GM19455 (cell line): ENCODE results near the gene SNCAIP.
"Not testable (repeated sequence)": the region's sequence is repeated elsewhere in the genome, so short reads cannot be mapped to it uniquely, and the experiment has no call there.

Experiments used
- ATAC-seq: cut with Tn5 transposase; IDR thresholded peaks from one replicate; pipeline ENCODE4 v1.9.1; 2021; ENCODE audit not compliant: unreplicated experiment

The SNCAIP gene

GRCh38 chr5:122457178-122457826 lies 145.3 kb downstream of the SNCAIP start:
- ATAC-seq, result no peak

- ATAC-seq, result no peak
Measured at GRCh38 chr5:122458278-122458872, 146.3 kb downstream of the SNCAIP start.

GRCh38 chr5:122462486-122462885 lies 150.4 kb downstream of the SNCAIP start:
- ATAC-seq, result no peak

- no peak for ATAC-seq
Measured at GRCh38 chr5:122463221-122463620, 151.2 kb downstream of the SNCAIP start.

GRCh38 chr5:122464191-122464590 lies 152.2 kb downstream of the SNCAIP start:
- ATAC-seq, result no peak

GRCh38 chr5:122465031-122465577 lies 153.1 kb downstream of the SNCAIP start:
- no peak for ATAC-seq

GRCh38 chr5:122465994-122466393 lies 154.0 kb downstream of the SNCAIP start:
- ATAC-seq, result no peak

GRCh38 chr5:122468351-122469116 lies 156.5 kb downstream of the SNCAIP start:
- no peak for ATAC-seq

- no peak for ATAC-seq
Measured at GRCh38 chr5:122469384-122469919, 157.4 kb downstream of the SNCAIP start.

GRCh38 chr5:122470365-122470764 lies 158.3 kb downstream of the SNCAIP start:
- ATAC-seq, result no peak

GRCh38 chr5:122471031-122471751 lies 159.2 kb downstream of the SNCAIP start:
- no peak for ATAC-seq

- no peak for ATAC-seq
Measured at GRCh38 chr5:122471752-122472061, 159.7 kb downstream of the SNCAIP start.

GRCh38 chr5:122473138-122473843 lies 161.3 kb downstream of the SNCAIP start:
- no peak for ATAC-seq

- no peak for ATAC-seq
Measured at GRCh38 chr5:122473941-122474340, 161.9 kb downstream of the SNCAIP start.

GRCh38 chr5:122478741-122479442 lies 166.9 kb downstream of the SNCAIP start:
- no peak for ATAC-seq

GRCh38 chr5:122480146-122480545 lies 168.1 kb downstream of the SNCAIP start:
- no peak for ATAC-seq

GRCh38 chr5:122484103-122484502 lies 172.1 kb downstream of the SNCAIP start:
- no peak for ATAC-seq

GRCh38 chr5:122485226-122485625 lies 173.2 kb downstream of the SNCAIP start:
- ATAC-seq, result no peak

GRCh38 chr5:122486616-122487015 lies 174.6 kb downstream of the SNCAIP start:
- not testable (repeated sequence) for ATAC-seq

GRCh38 chr5:122490718-122491117 lies 178.7 kb downstream of the SNCAIP start:
- ATAC-seq, result no peak
